HL-60 (cell line): Measurements from ENCODE around the gene MMP24.
"Not testable (repeated sequence)": the region's sequence is repeated elsewhere in the genome, so short reads cannot be mapped to it uniquely, and the experiment has no call there.

ENCODE experiments used
- DNase-seq, 2 experiments: peaks; one replicate each; pipeline ENCODE4 v3.0.0-alpha.2; 2010 to 2020; ENCODE audit warnings: low read depth in 1 of 2, low spot score in 1 of 2
- H3K27ac ChIP-seq: fragments of 250-450 bp; sonication (Bioruptor Pico); replicated peaks from 2 replicates; pipeline ENCODE4 v1.5.1; 2020; ENCODE audit warnings: mild to moderate bottlenecking, moderate library complexity
- H3K27me3 ChIP-seq: fragments of 250-450 bp; sonication (Bioruptor Pico); 2 replicates; pipeline ENCODE4 v1.5.1; 2021; ENCODE audit warnings: mild to moderate bottlenecking, moderate library complexity; ENCODE audit not compliant: insufficient read depth, poor library complexity, severe bottlenecking
- H3K4me3 ChIP-seq: replicated peaks from 2 replicates; pipeline ENCODE4 v1.5.1; 2011; ENCODE audit warnings: mild to moderate bottlenecking, control low read depth, low read length; ENCODE audit not compliant: insufficient read depth
- GABPA ChIP-seq: IDR thresholded peaks from 2 replicates; pipeline ENCODE4 v1.6.1; 2012; ENCODE audit warnings: low read depth
- POLR2AphosphoS5 ChIP-seq: IDR thresholded peaks from 2 replicates; pipeline ENCODE4 v1.6.1; 2012; ENCODE audit warnings: low read depth
- REST ChIP-seq: IDR thresholded peaks from 2 replicates; pipeline ENCODE4 v1.6.1; 2012; ENCODE audit warnings: low read depth; ENCODE audit not compliant: insufficient replicate concordance
- SPI1 ChIP-seq: IDR thresholded peaks from 2 replicates; pipeline ENCODE4 v1.6.1; 2012; ENCODE audit warnings: low read depth, mild to moderate bottlenecking, borderline replicate concordance
- TF ChIP-seq, protein P1 (sequence below): IDR thresholded peaks from one replicate; pipeline ENCODE4 v1.5.1; 2011; ENCODE audit warnings: low read length, control low read depth, inconsistent platforms; ENCODE audit not compliant: insufficient read depth

The MMP24 gene

DNA sequence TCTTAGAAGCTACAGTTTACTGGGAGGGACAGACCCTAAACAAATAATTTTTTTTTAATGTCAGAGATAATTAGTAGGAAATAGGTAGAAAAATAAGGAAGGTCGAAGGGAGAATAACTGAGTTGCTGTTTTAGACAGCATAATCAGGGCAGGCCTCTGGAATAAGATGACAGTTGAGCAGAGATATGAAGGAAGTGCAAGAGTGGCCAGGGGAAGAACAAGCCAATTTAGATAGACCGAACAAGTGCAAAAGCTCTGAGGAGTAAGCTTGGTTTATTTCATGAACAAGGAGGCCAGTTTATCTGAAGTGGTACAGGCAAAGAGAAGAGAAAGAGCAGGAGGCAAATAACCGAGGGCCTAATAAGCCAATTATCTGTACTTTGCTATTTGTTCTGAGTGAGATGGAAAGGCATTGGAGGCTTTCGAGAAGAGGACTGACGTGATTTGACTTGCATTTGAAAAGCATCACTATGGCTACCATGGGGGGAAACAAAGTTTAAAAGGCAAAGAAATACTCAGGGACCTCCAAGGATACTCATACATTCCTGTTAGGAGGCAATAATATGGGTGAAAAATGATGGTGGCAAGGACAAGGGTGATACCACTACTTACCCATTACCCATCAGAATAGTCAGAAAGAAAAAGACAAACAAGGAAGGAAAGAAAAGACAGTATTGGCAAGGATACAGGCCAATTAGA, 34.9 kb upstream of the MMP24 start:
- DNase-seq: no peak
- no peak for TF ChIP-seq REST
- TF ChIP-seq SPI1: no peak
- no peak for TF ChIP-seq GABPA
- TF ChIP-seq, protein P1, sequence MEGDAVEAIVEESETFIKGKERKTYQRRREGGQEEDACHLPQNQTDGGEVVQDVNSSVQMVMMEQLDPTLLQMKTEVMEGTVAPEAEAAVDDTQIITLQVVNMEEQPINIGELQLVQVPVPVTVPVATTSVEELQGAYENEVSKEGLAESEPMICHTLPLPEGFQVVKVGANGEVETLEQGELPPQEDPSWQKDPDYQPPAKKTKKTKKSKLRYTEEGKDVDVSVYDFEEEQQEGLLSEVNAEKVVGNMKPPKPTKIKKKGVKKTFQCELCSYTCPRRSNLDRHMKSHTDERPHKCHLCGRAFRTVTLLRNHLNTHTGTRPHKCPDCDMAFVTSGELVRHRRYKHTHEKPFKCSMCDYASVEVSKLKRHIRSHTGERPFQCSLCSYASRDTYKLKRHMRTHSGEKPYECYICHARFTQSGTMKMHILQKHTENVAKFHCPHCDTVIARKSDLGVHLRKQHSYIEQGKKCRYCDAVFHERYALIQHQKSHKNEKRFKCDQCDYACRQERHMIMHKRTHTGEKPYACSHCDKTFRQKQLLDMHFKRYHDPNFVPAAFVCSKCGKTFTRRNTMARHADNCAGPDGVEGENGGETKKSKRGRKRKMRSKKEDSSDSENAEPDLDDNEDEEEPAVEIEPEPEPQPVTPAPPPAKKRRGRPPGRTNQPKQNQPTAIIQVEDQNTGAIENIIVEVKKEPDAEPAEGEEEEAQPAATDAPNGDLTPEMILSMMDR: no peak
- TF ChIP-seq POLR2AphosphoS5: no peak
- no peak overlapping the region for H3K4me3 ChIP-seq
- no peak overlapping the region for H3K27ac ChIP-seq
- no peaks in the 10 kb centered on the region for H3K27me3 ChIP-seq

GRCh38 chr20:35192118-35192872, 34.2 kb upstream of the MMP24 start:
- H3K27me3 ChIP-seq: no peaks in the 10 kb centered on the region
- H3K4me3 ChIP-seq: no peak overlapping the region
- H3K27ac ChIP-seq: no peak overlapping the region
- DNase-seq: no peak
- TF ChIP-seq REST (no peak), GABPA (no peak), SPI1 (no peak), POLR2AphosphoS5 (no peak)
- TF ChIP-seq, protein P1: no peak

DNA sequence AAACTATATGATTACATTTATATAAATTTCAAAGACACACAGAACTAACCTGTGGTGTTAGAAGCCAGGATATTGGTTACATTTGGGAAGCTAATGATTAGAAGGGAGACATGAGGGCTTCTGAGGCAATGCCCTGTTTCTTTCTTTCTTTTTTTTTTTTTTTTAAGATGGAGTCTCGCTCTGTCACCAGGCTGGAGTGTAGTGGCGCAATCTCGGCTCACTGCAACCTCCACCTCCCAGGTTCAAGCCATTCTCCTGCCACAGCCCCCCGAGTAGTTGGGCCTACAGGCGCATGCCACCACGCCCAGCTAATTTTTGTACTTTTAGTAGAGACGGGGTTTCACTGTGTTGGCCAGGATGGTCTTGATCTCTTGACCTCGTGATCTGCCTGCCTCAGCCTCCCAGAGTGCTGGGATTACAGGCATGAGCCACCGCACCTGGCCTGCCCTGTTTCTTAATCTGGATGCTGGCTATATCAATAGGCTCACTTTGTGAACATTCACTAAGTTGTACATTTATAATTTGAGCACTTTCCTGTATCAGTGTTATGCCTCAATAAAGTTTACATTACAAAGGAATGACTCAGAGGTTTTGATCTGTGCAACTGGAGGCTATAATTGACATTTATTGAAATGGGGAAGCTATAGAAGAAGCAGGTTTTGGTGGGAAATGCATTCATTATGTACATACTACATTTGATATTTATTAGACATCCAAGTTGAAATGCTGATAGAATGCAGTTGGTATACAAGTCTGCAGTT, 33.3 kb upstream of the MMP24 start:
- not testable (repeated sequence) for H3K27ac ChIP-seq, H3K27me3 ChIP-seq, DNase-seq

DNA sequence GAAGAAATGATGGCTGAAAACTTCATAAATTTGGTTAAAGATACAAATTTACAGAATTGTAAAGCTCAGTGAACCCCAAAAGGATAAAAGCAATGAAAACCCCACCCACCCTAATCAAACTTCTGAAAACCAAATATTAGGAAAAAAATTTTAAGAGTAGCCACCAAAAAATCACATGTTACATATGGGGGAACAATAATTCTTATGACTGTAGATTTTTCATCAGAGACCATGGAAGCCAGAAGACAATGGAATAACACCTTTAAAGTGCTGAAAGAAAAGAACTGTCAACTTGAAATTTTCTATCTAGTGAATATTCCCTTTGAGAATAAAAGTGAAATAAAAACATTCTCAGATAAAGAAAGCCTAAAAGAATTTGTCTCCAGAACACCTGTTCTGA, 30.2 kb upstream of the MMP24 start:
- TF ChIP-seq POLR2AphosphoS5 (no peak), GABPA (no peak), REST (no peak), SPI1 (no peak)
- TF ChIP-seq, protein P1: no peak
- Histone ChIP-seq H3K4me3 (no peak overlapping the region), H3K27me3 (no peaks in the 10 kb centered on the region), H3K27ac (no peak overlapping the region)
- no peak for DNase-seq

More for the DNA sequence above, 33.3 kb upstream of the MMP24 start:
- H3K4me3 ChIP-seq: not testable (repeated sequence)
